ENCODE measurements around the gene PDE8B. TPM values are rescaled to one million over a fixed set of nuclear protein-coding genes. Genes with fewer than 3 reads are reported as not detected.
A peak's percentile ranks its signal among the peaks of the same experiment; 100 is the strongest.

PDE8B gene
- total RNA-seq, 1 donor: 6.0 TPM

- no peak for TF ChIP-seq CTCF (IDR thresholded peaks at IDR 0.05; ENCODE audit: insufficient read depth, low read depth, low read length)
- no peak overlapping the region for H3K4me3 ChIP-seq (ENCODE audit: low read depth, low read length)
- DNase-seq (ENCODE audit: low read depth): no peak
Measured at GRCh38 chr5:77229887-77230286, 19.4 kb downstream of the PDE8B start.

- H3K4me3 ChIP-seq (ENCODE audit: low read depth, low read length): no peak overlapping the region
- TF ChIP-seq CTCF (IDR thresholded peaks at IDR 0.05; ENCODE audit: insufficient read depth, low read depth, low read length): peak; percentile 32
- no peak for DNase-seq (ENCODE audit: low read depth)
Measured at GRCh38 chr5:77230727-77231470, 20.4 kb downstream of the PDE8B start.

GRCh38 chr5:77231471-77232138 lies 21.1 kb downstream of the PDE8B start:
- no peak for DNase-seq (ENCODE audit: low read depth)
- TF ChIP-seq CTCF (IDR thresholded peaks at IDR 0.05; ENCODE audit: insufficient read depth, low read depth, low read length): no peak
- H3K4me3 ChIP-seq (ENCODE audit: low read depth, low read length): no peak overlapping the region

- TF ChIP-seq CTCF (IDR thresholded peaks at IDR 0.05; ENCODE audit: insufficient read depth, low read depth, low read length): no peak
- DNase-seq (ENCODE audit: low read depth): peak; percentile 23
- no peak overlapping the region for H3K4me3 ChIP-seq (ENCODE audit: low read depth, low read length)
Measured at GRCh38 chr5:77232574-77233358, 22.3 kb downstream of the PDE8B start.

GRCh38 chr5:77235846-77236721 lies 25.6 kb downstream of the PDE8B start:
- no peak for DNase-seq (ENCODE audit: low read depth)
- no peak for TF ChIP-seq CTCF (IDR thresholded peaks at IDR 0.05; ENCODE audit: insufficient read depth, low read depth, low read length)
- H3K4me3 ChIP-seq (ENCODE audit: low read depth, low read length): no peak overlapping the region

GRCh38 chr5:77239126-77239741 lies 28.8 kb downstream of the PDE8B start:
- no peak overlapping the region for H3K4me3 ChIP-seq (ENCODE audit: low read depth, low read length)
- TF ChIP-seq CTCF (IDR thresholded peaks at IDR 0.05; ENCODE audit: insufficient read depth, low read depth, low read length): peak; percentile 43
- no peak for DNase-seq (ENCODE audit: low read depth)
